Immature natural killer cell (primary cell): Measurements from ENCODE around the gene ARHGAP32. TPM values are rescaled to one million over a fixed set of nuclear protein-coding genes. Genes with fewer than 3 reads are reported as not detected.

Source experiments
- DNase-seq, 3 donors: peaks; one replicate each; pipeline ENCODE4 v3.0.0; 2022; ENCODE audit warnings: mixed read lengths in 1 of 3
- H3K27ac Mint-ChIP-seq, 6 donors: one replicate each; pipeline ENCODE4 v1.8.0; 2020; ENCODE audit warnings: mixed read lengths in 6 of 6, mild to moderate bottlenecking in 5 of 6, inconsistent platforms in 4 of 6, moderate library complexity in 3 of 6
- H3K27me3 Mint-ChIP-seq, 3 donors: one replicate each; pipeline ENCODE4 v1.8.0; 2020 to 2021; ENCODE audit warnings: low read depth in 3 of 3, mild to moderate bottlenecking in 3 of 3, mixed read lengths in 3 of 3, moderate library complexity in 3 of 3, inconsistent platforms in 1 of 3
- H3K36me3 Mint-ChIP-seq, 3 donors: one replicate each; pipeline ENCODE4 v1.8.0; 2020; ENCODE audit warnings: mixed read lengths in 3 of 3, inconsistent platforms in 2 of 3, mild to moderate bottlenecking in 2 of 3
- H3K4me1 Mint-ChIP-seq, 2 donors: one replicate each; pipeline ENCODE4 v1.8.0; 2020; ENCODE audit warnings: inconsistent platforms in 2 of 2, mild to moderate bottlenecking in 2 of 2, mixed read lengths in 2 of 2, moderate library complexity in 1 of 2
- H3K4me3 Mint-ChIP-seq, 5 donors: one replicate each; pipeline ENCODE4 v1.8.0; 2020; ENCODE audit warnings: mild to moderate bottlenecking in 5 of 5, mixed read lengths in 5 of 5, inconsistent platforms in 3 of 5, moderate library complexity in 3 of 5
- H3K9me3 Mint-ChIP-seq, 6 donors: one replicate each; pipeline ENCODE4 v1.8.0; 2020; ENCODE audit warnings: mild to moderate bottlenecking in 6 of 6, mixed read lengths in 6 of 6, inconsistent platforms in 4 of 6, moderate library complexity in 3 of 6
- polyA plus RNA-seq, 3 donors: library from polyadenylated mRNA; unstranded; fragments of 300-500 nt; fragmentation: Illumina TruSeq; gene quantifications; one replicate each; pipeline ENCODE4 v1.2.3, GENCODE V29; 2021

ARHGAP32 gene
- polyA plus RNA-seq, 3 donors from 2014 or later: 0.23 to 1.8 (median 0.69) TPM

- Mint-ChIP-seq H3K4me1 (peaks cover 0 to 1% of the 10 kb centered on the region in 2 donors), H3K27ac (no peak overlapping the region), H3K9me3 (no peaks in the 10 kb centered on the region), H3K27me3 (peaks cover 0 to 2% (median 2%) of the 10 kb centered on the region in 3 donors), H3K4me3 (no peak overlapping the region), H3K36me3 (no peaks in the 10 kb centered on the region)
- no peak for DNase-seq
These were observed 73.1 kb downstream of the ARHGAP32 start for GRCh38 chr11:129119036-129119435.

- Mint-ChIP-seq H3K27ac (no peak overlapping the region), H3K4me1 (peaks cover 0 to 1% of the 10 kb centered on the region in 2 donors), H3K27me3 (peaks cover 0 to 2% (median 2%) of the 10 kb centered on the region in 3 donors), H3K9me3 (no peaks in the 10 kb centered on the region), H3K4me3 (no peak overlapping the region), H3K36me3 (no peaks in the 10 kb centered on the region)
- peak; percentile 43 to 49 (median 48) for DNase-seq
These were observed 74.4 kb downstream of the ARHGAP32 start for GRCh38 chr11:129117595-129118350.

GRCh38 chr11:129115652-129116586 lies 76.2 kb downstream of the ARHGAP32 start:
- H3K4me3 Mint-ChIP-seq: no peak overlapping the region
- H3K27me3 Mint-ChIP-seq: peaks cover 0 to 5% (median 2%) of the 10 kb centered on the region in 3 donors
- no peak for DNase-seq
- no peaks in the 10 kb centered on the region for H3K4me1 Mint-ChIP-seq
- H3K36me3 Mint-ChIP-seq: no peaks in the 10 kb centered on the region
- H3K9me3 Mint-ChIP-seq: no peaks in the 10 kb centered on the region
- no peak overlapping the region for H3K27ac Mint-ChIP-seq

DNA sequence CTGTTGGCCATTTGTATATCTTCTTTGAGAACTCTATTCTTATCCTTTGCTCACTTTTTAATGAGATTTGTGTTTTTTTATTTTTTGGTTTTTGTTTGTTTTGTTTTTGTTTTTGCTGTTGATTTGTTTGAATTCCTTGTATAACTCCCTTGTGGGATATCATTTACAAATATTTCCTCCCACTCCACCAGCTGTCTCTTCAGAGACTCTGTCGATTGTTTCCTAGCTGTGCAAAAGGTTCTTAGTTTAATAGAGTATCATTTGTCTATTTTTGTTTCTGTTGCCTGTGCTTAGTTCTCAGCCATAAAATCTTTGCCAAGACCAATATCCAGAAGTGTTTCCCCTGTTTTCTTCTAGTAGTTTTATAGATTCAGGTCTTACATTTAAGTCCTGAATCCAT lies 82.4 kb downstream of the ARHGAP32 start:
- Mint-ChIP-seq H3K4me1 (no peaks in the 10 kb centered on the region), H3K27me3 (peaks cover 2 to 6% (median 2%) of the 10 kb centered on the region in 3 donors), H3K9me3 (peaks cover 0 to 2% (median 0%) of the 10 kb centered on the region in 6 donors), H3K27ac (no peak overlapping the region), H3K4me3 (no peak overlapping the region), H3K36me3 (no peaks in the 10 kb centered on the region)
- DNase-seq: no peak

- Mint-ChIP-seq H3K9me3 (peaks cover 0 to 13% (median under 1%) of the 10 kb centered on the region in 6 donors), H3K27ac (no peak overlapping the region), H3K4me3 (no peak overlapping the region), H3K36me3 (no peaks in the 10 kb centered on the region), H3K27me3 (peaks cover 2 to 6% (median 4%) of the 10 kb centered on the region in 3 donors), H3K4me1 (no peaks in the 10 kb centered on the region)
- no peak for DNase-seq
These were observed 85.3 kb downstream of the ARHGAP32 start for GRCh38 chr11:129106788-129107187.

DNA sequence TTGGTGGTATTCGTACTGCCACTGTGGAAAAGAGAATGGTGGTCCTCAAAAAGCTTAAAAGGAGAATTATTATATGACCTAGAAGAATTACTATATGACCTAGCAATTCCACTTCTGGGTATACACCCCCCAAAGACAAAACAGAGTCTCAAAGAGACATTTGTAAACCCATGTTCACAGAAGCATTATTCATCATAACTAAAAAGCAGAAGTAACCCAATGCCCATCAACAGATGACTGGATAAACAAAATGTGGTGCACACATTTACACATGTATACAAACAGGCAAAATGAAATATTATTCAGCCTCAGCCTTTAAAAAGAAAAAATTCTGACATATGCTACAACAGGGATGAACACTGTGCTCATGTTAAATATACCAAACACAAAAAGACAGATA lies 89.4 kb downstream of the ARHGAP32 start:
- Mint-ChIP-seq H3K4me3 (no peak overlapping the region), H3K27me3 (peaks cover 0 to 4% (median 2%) of the 10 kb centered on the region in 3 donors), H3K27ac (no peak overlapping the region), H3K9me3 (peaks cover 2 to 20% (median 5%) of the 10 kb centered on the region in 6 donors), H3K4me1 (no peaks in the 10 kb centered on the region), H3K36me3 (peaks cover 0 to 5% (median 1%) of the 10 kb centered on the region in 3 donors)
- no peak for DNase-seq

GRCh38 chr11:129102225-129102624 lies 89.9 kb downstream of the ARHGAP32 start:
- DNase-seq: no peak
- no peak overlapping the region for H3K27ac Mint-ChIP-seq
- peaks cover 4 to 25% (median 10%) of the 10 kb centered on the region in 6 donors for H3K9me3 Mint-ChIP-seq
- H3K27me3 Mint-ChIP-seq: peaks cover 0 to 5% (median 5%) of the 10 kb centered on the region in 3 donors
- H3K36me3 Mint-ChIP-seq: peaks cover 0 to 6% (median 5%) of the 10 kb centered on the region in 3 donors
- no peak overlapping the region for H3K4me3 Mint-ChIP-seq
- no peaks in the 10 kb centered on the region for H3K4me1 Mint-ChIP-seq

- H3K27ac Mint-ChIP-seq: no peak overlapping the region
- peaks cover 4 to 12% (median 11%) of the 10 kb centered on the region in 3 donors for H3K36me3 Mint-ChIP-seq
- H3K4me3 Mint-ChIP-seq: no peak overlapping the region
- no peak for DNase-seq
- H3K9me3 Mint-ChIP-seq: peaks cover 6 to 19% (median 9%) of the 10 kb centered on the region in 6 donors
- H3K27me3 Mint-ChIP-seq: peaks cover 0 to 5% (median 3%) of the 10 kb centered on the region in 3 donors
- no peaks in the 10 kb centered on the region for H3K4me1 Mint-ChIP-seq
These were observed 98.8 kb downstream of the ARHGAP32 start for GRCh38 chr11:129093283-129093682.

- no peak for DNase-seq
- Mint-ChIP-seq H3K4me1 (no peaks in the 10 kb centered on the region), H3K36me3 (peaks cover under 1 to 4% (median 3%) of the 10 kb centered on the region in 3 donors), H3K27ac (no peak overlapping the region), H3K27me3 (peaks cover 0 to 1% (median 0%) of the 10 kb centered on the region in 3 donors), H3K9me3 (peaks cover 0 to 3% (median 0%) of the 10 kb centered on the region in 6 donors), H3K4me3 (no peak overlapping the region)
These were observed 102.1 kb downstream of the ARHGAP32 start for GRCh38 chr11:129090056-129090455.

- Mint-ChIP-seq H3K27me3 (peaks cover 0 to under 1% (median 0%) of the 10 kb centered on the region in 3 donors), H3K9me3 (peaks cover 5 to 8% (median 6%) of the 10 kb centered on the region in 6 donors), H3K36me3 (peaks cover 5 to 9% (median 6%) of the 10 kb centered on the region in 3 donors), H3K4me3 (no peak overlapping the region), H3K4me1 (no peaks in the 10 kb centered on the region), H3K27ac (no peak overlapping the region)
- DNase-seq: no peak
These were observed 102.8 kb downstream of the ARHGAP32 start for GRCh38 chr11:129089279-129089678.

GRCh38 chr11:129086976-129087375 lies 105.1 kb downstream of the ARHGAP32 start:
- no peak overlapping the region for H3K4me3 Mint-ChIP-seq
- peaks cover 0 to 2% (median 2%) of the 10 kb centered on the region in 3 donors for H3K27me3 Mint-ChIP-seq
- no peak for DNase-seq
- peaks cover 12 to 28% (median 26%) of the 10 kb centered on the region in 6 donors for H3K9me3 Mint-ChIP-seq
- no peaks in the 10 kb centered on the region for H3K4me1 Mint-ChIP-seq
- no peak overlapping the region for H3K27ac Mint-ChIP-seq
- H3K36me3 Mint-ChIP-seq: peaks cover 20 to 22% (median 21%) of the 10 kb centered on the region in 3 donors

DNA sequence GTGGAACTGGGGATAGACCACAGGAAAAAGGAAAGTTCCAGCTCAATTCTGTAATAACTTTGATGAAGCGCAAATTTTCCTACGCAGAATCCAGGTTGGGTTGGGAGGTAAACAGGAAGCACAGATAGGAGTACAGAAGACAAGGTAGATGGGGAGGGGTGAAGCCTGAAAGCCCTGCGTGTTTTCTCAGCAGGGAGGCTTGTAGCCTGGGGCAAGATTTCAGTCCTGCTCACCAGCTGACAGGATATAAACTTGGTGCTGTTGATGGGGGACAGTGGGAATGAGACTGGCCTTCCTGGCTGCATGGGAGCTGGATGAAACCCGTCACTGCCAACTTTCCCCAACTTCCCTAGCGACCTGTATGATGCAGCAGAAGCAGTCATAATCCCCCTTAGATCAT lies 114.9 kb downstream of the ARHGAP32 start:
- Mint-ChIP-seq H3K4me3 (no peak overlapping the region), H3K9me3 (peaks cover 11 to 29% (median 14%) of the 10 kb centered on the region in 6 donors), H3K27ac (no peak overlapping the region), H3K4me1 (no peaks in the 10 kb centered on the region), H3K27me3 (peaks cover 0 to 8% (median 0%) of the 10 kb centered on the region in 3 donors), H3K36me3 (peaks cover 0 to 7% (median 0%) of the 10 kb centered on the region in 3 donors)
- no peak for DNase-seq

- Mint-ChIP-seq H3K27me3 (peaks cover 0 to 10% (median 0%) of the 10 kb centered on the region in 3 donors), H3K4me1 (no peaks in the 10 kb centered on the region), H3K27ac (no peak overlapping the region), H3K9me3 (peaks cover 3 to 17% (median 8%) of the 10 kb centered on the region in 6 donors), H3K4me3 (no peak overlapping the region), H3K36me3 (peaks cover 0 to 4% (median 0%) of the 10 kb centered on the region in 3 donors)
- no peak for DNase-seq
These were observed 116.4 kb downstream of the ARHGAP32 start for GRCh38 chr11:129075757-129076156.
